ENCODE data around the gene ZFP92.

Gene ZFP92

DNA sequence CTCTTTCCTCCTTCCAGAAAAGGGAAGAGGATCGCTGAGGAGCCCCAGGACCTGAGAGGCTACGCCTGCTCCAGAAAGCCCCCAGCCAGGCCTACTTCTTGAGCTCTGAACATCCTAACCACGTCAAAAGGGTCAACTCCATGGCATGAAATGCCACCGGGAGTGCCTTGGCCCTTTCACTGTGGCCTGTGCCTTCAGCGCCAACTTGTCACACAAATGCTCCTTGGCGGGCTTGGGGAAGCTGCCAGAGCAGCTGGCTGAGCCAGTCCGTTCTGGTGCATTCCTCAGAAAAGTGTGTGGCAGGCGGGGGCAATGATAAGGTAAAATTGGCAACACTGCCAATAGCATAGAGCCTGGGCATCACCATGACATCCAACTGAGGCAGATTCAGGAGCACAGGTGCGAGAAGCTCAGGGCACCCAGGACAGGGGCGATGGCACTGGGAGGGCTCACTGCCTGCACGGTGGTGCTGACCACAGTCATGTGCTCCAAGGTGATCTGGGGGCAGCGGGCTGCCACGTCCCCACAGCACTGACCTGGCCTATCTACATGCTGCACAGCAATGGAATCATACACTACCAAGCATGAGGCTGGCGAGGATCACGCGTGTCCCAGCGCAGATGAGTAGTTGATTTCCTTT, 46.7 kb downstream of the ZFP92 start:
- no peak for DNase-seq

DNA sequence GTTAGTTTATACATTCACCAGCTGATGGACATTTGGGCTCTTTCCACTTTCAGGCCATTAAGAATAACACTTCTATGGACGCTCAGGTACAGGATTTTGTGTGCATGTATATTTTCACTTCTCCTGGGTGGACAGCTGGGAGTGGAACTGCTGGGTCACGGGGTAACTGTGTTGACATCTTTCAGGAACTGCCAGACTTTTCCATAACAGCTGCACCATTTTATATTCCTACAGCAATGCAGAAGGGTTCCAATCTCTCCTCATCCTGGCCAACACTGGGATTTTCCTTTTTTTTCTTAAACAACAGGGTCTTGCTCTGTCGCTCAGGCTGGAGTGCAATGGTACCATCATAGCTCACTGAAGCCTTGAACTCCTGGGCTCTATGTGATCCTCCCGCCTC, 47.2 kb downstream of the ZFP92 start:
- no peak for DNase-seq

DNA sequence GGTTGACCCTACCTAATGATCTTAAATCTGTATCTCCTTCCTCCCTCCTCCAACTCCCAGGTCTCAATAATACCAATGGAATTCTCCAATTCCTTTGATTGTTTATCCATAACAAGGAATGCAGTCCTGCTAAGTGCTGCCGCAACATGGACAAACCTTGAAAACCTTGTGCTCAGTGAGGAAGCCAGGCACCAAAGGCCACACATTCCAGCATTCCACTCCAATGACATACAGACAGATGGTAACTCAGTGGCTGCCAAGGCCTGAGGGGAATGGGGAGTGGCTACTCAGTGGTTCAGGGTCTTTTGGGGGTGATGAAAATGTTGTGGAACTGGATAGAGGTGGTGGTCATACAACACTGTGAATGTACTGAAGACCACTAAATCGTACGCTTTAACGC, 48.7 kb downstream of the ZFP92 start:
- peak; percentile 69 for DNase-seq

DNA sequence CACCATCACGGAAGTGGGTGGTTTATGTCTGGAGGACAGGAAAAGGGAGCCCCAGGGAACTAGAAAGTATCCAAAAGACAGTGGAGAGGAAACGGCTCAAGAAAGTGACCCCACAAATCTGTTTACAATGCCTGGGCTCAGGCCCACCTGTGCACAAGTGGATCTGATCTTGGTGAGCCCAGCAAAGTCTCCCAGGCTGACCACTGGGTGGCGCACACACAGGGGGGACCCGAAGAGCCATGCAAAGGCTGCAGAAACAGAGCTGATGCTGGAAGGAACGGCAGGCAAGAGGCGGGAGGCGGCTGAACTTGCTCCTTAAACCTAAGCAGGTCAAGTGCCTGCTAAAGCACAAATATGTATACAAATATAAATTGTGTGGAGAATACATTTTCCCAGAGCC, 49.6 kb downstream of the ZFP92 start:
- DNase-seq = peak; percentile 51
